ENCODE data around the gene CDS2.

DNA sequence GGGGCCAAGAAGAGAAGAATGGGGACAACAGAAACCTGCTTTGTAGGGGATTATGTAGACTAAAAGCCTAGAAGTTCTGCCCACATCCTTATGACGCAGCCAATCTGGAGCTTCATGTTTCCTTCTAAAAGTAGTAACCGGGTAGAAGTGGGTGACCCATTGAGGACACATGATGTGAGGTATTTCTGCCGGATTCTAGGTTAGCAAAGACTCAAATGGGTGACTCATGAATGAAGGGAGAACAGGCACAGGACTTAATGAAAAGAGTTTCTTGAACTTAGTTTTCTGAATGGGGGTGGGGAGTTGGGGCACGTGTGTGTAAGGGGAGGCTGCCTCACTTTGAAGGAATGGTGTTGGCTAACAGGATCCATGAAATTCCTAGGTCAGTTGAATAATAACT lies 68.8 kb downstream of the CDS2 start:
- TF ChIP-seq, protein P1, sequence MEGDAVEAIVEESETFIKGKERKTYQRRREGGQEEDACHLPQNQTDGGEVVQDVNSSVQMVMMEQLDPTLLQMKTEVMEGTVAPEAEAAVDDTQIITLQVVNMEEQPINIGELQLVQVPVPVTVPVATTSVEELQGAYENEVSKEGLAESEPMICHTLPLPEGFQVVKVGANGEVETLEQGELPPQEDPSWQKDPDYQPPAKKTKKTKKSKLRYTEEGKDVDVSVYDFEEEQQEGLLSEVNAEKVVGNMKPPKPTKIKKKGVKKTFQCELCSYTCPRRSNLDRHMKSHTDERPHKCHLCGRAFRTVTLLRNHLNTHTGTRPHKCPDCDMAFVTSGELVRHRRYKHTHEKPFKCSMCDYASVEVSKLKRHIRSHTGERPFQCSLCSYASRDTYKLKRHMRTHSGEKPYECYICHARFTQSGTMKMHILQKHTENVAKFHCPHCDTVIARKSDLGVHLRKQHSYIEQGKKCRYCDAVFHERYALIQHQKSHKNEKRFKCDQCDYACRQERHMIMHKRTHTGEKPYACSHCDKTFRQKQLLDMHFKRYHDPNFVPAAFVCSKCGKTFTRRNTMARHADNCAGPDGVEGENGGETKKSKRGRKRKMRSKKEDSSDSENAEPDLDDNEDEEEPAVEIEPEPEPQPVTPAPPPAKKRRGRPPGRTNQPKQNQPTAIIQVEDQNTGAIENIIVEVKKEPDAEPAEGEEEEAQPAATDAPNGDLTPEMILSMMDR (IDR thresholded peaks at IDR 0.05), result no peak
- no peak for TF ChIP-seq POLR2A (IDR thresholded peaks at IDR 0.05)
